ENCODE results near the gene MSLN.

DNA sequence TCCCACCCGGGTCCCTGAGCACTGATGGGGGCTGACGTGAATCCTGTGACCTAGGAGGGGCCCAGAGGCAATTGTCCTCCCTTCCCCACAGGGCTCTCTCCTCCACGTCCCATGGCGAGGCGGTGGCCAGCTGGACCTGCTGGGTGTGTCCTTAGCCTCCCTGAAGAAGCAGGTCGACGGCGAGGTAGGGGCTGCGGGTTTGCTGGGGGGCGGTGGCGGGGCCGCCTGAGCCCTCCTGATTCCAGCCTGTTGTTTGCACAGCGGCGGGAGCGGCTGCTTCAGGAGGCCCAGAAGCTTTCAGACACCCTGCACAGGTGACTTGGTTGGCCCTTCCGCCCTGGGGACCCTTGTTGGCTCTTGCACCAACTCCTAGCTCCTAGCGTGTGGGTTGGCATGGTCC, 29.6 kb downstream of the MSLN start:
- TF ChIP-seq POLR2AphosphoS5 (IDR thresholded peaks at IDR 0.05; ENCODE audit: low read depth, low read length) (no peak), POLR2A (IDR thresholded peaks at IDR 0.05; ENCODE audit: low read depth, low read length) (no peak)

Measured in GM12892 (cell line).